NCI-H748 (cell line): ENCODE data around the gene SIGLEC7.
"Not testable (repeated sequence)": the region's sequence is repeated elsewhere in the genome, so short reads cannot be mapped to it uniquely, and the experiment has no call there.

ENCODE experiments used
- DNase-seq: peaks from one replicate; lab custom pipeline; 2025; ENCODE audit not compliant: unreplicated experiment; lab: John Stamatoyannopoulos, UW

Gene SIGLEC7

DNA sequence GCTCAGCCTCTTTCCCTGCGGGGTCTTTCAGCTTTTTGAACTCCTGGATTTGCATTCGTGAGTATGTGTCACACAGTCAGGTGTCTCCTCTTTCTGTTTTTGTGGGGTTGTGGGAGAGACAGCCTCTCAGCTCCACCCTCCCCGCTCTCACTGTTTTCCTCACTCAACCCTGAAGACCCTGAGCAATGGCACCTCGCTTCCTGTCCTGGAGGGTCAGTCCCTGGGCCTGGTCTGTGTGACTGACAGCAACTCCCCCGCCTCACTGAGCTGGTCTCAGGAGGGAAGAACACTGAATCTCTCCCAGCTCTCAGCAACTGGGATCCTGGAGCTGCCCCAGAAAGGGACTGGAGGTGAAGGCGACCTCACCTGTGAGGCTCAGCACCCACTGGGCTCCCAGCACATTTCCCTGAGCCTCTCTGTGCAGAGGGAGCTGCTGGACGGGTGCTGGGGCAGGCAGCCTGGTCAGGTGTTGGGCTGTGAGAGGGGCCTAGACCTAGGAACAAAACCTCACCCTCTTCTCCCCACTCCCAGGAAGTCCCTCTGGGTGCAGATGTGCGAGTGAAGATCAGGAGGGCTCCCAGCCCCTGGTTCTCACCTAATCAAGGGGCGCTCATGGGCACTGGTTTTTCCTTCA, 4.2 kb upstream of the SIGLEC7 start:
- DNase-seq = no peak

DNA sequence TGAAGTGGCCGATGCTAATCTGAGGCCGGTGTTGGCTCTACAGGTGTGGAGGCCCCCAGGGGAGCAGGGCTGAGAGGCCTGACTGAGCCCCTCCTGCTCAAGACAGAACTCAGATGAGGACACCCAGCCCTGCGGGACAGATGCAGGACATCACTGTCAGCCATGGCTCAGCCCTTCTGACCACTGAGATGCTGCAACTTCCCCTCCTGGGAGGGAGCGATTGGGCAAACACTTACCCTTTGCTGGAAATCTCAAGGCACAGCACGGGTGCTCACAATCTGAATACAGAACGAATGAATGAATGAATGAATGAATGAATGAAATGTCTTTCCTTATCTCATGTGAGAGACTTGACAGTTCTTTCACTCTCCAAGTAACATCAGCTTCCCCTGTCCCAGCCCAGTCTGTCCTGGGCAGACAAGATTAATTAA, 3.5 kb upstream of the SIGLEC7 start:
- no peak for DNase-seq

- no peak for DNase-seq
These were observed 2.6 kb upstream of the SIGLEC7 start for GRCh38 chr19:51139299-51140014.

- no peak for DNase-seq
These were observed 1.7 kb upstream of the SIGLEC7 start for GRCh38 chr19:51140441-51140840.

GRCh38 chr19:51141181-51141580, 920 bp upstream of the SIGLEC7 start:
- no peak for DNase-seq

- DNase-seq = not testable (repeated sequence)
These were observed 841 bp downstream of the SIGLEC7 start for GRCh38 chr19:51142809-51143475.

- no peak for DNase-seq
These were observed 1.4 kb downstream of the SIGLEC7 start for GRCh38 chr19:51143486-51143885.

- no peak for DNase-seq
These were observed 2.5 kb downstream of the SIGLEC7 start for GRCh38 chr19:51144482-51145045.

DNA sequence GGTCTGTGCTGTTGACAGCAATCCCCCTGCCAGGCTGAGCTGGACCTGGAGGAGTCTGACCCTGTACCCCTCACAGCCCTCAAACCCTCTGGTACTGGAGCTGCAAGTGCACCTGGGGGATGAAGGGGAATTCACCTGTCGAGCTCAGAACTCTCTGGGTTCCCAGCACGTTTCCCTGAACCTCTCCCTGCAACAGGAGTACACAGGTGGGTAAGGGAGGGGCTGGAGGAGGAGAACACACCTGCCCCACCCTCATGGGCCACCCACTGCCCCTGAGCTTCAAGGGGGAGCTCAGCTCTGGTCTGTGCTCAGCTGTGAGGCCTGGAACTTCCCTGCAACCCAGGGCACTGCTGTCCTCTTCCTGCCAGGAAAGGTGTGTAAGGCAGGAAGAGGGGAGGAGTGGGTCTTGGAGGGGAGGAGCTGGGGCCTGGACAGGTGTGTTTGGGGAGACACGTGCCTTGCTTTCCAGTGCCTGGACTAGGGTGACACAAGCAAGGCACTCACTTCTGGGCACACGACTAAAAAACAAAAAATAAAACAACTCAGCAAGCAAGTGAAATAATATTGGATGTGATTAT, 3.9 kb downstream of the SIGLEC7 start:
- no peak for DNase-seq

DNA sequence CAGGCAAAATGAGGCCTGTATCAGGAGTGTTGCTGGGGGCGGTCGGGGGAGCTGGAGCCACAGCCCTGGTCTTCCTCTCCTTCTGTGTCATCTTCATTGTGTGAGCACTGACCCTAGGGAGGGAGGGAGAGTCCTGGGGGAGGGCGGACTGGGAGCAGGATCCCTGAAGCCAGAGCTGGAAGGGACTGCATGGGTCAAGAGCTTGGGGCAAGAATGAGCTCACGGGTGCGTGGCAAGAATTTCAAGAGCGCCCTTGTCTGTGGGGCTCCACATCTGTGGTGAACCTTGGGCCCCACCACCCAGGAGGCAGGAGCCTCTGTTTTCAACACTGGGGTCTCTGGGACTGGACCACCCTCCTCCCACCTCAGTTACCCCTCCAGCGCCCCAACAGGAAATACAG, 4.7 kb downstream of the SIGLEC7 start:
- DNase-seq = no peak

GRCh38 chr19:51147663-51148062, 5.6 kb downstream of the SIGLEC7 start:
- DNase-seq = no peak

DNA sequence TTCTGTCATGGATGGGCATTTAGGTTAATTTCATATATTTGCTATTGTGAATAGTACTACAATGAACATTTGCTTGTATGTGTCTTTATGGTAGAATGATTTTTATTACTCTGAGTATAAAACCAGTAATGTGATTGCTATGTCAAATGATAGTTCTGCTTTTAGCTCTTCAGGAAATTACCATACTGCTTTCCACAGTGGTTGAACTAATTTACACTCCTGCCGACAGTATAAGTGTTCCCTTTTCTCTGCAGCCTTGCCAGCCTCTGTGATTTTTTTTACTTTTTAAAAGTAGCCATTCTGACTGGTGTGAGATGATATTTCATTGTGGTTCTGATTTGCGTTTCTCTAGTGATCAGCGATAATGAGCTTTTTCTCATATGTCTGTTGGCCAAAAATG, 6.5 kb downstream of the SIGLEC7 start:
- no peak for DNase-seq

DNA sequence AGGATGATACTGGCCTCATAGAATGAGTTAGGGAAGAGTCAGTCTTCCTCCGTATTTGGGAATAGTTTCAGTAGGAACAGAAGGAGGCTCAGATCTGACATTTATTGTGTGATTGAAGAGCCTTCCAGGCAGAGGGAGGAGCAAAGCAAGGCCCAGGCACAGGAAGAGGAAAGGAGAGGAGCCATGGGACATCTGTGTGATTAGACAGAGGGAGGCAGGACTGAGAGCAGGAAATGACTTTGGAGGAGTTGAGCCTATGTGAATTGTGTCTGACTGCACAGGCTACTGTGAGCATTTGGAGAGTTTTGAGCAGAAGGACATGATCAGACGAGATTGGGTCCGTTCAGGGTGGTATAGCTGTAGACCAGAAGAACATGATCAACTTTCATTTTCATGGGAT, 8.5 kb downstream of the SIGLEC7 start:
- no peak for DNase-seq

GRCh38 chr19:51156710-51157109, 14.6 kb downstream of the SIGLEC7 start:
- no peak for DNase-seq

- no peak for DNase-seq
These were observed 15.2 kb downstream of the SIGLEC7 start for GRCh38 chr19:51157265-51157664.

DNA sequence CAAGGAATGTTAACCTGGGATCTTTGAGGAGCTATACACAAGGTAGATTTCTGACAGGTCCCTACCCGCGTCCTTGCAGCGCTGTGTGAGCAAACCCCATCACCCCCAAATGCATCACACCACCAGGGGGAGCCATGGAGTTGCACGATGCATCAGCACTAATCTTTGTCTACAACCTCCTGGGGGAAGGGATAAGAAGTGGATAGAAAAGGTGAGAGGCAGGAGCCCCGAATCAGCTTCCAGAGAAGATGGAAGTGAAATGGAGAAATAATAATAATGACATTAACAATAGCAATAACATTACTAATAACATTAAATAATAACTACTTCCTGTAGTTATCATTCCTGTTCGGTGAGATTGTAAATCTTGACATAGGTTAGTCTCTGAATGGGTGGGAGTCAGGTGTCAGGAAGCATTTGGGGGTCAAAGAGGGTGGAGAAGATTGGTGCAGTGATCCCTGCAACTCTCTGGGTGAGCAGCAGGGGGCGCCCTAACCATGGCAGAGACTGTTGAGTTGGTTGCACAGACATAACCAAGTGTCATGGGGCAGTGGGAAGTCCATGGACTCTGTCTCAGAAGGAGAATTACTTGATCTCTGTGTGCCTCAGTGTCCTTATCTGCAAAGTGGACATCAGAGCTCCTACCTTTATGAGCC, 16.5 kb downstream of the SIGLEC7 start:
- peak; percentile 38 for DNase-seq

- DNase-seq = no peak
These were observed 17.6 kb downstream of the SIGLEC7 start for GRCh38 chr19:51159656-51160055.

DNA sequence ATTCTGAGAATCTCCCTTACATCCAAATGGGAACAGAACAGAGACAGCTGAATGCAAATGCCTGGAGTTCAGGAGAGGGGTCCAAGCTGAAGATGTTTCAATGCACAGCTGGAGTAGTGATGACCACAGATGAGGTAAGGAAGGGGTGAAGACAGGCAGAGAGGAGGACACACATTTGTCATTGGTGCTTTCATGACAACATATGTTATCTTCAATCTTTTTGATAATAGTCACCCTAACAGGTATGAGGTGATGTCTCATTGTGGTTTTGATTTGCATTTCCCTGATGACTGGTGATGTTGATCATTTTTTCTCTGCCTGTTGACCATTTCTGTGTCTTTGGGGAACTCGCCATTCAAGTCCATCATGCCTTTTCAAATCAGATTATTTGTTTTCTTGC, 19.2 kb downstream of the SIGLEC7 start:
- no peak for DNase-seq

DNA sequence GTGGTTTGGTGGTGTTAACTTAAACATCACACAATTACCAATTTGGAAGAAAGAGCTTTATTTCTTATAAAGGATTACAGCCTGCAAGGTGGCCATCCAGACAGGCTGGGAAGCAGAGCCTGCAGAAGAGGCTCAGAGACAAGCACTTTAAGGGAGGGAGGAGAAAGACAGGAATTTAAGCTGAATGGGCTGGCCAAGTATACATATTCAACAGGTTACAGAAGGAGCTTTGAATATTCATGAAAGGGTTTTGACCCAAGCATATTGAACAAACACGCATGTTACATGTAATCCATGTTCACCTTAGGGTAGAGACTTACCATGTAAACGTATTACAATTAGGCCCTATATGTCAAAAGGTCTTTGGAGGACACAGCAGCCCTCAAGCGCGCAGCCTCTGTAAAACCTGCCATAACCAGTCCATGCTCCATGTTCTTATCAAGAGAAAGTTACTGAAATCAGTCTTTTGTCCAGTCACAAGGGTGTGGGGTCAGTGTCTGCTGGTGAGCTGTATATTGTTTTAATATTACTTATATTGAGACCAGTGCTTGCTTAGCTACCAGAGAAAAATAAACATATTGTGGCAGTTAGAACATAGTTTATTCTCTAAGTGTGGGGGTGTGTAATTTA, 19.9 kb downstream of the SIGLEC7 start:
- no peak for DNase-seq

GRCh38 chr19:51163257-51163656, 21.2 kb downstream of the SIGLEC7 start:
- DNase-seq = no peak

GRCh38 chr19:51164215-51164614, 22.1 kb downstream of the SIGLEC7 start:
- DNase-seq = no peak
